Activated T-helper 1 cell treated with Interleukin-2 at 50 U/mL for 16 hours (primary cell): ENCODE data around the gene OPA3.

Source experiments
- DNase-seq: peaks from one replicate; pipeline ENCODE4 v3.0.0-alpha.2; 2020; ENCODE audit warnings: low read depth

OPA3 gene

DNA sequence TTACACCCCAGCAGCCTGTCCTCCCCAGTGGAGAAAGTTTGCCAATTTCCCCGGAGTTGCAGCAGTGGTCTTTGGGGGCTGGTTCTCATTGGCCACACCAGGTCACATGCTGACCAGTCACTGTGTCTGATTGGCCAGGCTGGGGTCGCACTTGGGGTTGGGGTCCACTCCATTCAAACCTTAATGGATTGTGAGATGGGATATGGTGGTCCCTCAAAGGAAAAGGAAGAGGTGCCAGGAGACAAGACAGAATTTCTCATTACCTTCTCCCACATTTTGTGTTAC is 82.9 kb downstream of the OPA3 start:
- DNase-seq, result no peak

DNA sequence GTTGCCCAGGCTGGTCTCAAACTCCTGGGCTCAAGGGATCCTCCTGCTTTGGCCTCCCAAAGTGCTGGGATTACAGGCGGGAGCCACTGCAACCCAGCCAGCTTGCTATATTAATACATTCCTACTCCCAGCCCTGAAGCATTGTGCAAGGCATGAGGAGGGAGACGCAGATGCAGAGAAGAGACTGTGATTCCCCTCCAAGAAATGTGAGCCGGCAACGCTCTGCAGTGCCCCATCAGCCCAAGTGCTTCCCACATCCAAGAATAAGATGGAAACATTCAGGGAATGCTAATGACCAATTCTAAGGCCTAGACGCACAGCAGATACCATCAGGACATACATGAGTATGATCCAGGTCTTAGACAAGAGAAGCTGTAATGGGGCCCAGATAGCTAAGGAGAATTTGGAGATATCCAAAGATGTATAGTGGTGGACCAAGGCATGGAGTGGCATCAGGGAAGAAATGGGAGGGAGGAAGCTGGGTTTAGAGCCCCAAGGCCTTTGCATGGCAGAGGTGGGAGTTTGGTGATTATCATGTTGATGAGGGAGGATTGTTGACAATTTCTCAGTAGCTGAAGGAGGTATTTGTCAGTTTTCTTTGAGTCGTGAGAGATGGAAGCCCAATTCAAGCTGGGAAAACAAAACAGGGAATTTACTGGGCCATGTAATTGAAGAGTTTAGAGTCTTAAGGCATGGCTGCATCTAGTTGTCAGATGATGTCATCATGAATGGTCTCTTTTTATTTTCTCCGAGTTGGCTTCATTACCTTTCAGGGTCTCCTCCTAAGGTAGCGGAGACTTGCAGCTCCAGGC is 83.5 kb downstream of the OPA3 start:
- no peak for DNase-seq

DNA sequence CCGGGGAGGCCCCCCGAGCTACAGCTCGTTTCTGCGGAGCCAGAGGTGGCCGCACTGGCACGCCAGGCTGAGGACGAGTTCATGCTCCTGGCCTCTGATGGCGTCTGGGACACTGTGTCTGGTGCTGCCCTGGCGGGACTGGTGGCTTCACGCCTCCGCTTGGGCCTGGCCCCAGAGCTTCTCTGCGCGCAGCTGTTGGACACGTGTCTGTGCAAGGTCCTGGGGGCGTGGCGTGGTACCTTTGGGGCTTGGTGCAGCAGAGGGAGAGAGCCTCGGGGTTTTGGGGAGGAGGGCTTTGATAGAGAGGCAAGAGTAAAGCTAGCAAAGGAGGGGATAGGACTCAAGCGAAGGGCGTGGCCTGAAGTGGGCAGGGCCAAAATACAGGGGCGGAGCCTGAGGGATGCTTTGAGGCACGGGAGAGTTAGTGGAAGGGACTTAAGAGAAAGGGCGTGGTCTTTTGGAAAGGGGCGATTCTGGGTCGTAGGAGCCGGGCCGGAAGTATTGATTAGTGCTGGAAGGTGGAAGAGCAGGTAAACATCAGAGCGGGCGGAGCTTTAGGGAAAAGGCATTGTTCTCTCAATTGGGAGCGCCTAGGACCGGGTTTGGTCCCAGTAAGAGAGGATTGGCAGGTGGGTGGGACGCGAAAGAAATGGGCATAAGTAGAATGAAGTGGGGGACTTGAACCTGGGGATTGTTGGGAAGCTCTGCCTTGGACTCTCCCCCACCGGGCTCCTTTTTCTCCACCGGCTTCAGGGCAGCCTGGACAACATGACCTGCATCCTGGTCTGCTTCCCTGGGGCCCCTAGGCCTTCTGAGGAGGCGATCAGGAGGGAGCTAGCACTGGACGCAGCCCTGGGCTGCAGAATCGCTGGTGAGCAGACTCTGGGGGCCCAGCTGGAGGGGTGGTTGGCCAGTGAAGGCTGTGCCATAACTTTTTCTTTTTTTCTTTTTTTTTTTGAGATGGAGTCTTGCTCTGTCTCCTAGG is 85.1 kb downstream of the OPA3 start:
- no peak for DNase-seq

DNA sequence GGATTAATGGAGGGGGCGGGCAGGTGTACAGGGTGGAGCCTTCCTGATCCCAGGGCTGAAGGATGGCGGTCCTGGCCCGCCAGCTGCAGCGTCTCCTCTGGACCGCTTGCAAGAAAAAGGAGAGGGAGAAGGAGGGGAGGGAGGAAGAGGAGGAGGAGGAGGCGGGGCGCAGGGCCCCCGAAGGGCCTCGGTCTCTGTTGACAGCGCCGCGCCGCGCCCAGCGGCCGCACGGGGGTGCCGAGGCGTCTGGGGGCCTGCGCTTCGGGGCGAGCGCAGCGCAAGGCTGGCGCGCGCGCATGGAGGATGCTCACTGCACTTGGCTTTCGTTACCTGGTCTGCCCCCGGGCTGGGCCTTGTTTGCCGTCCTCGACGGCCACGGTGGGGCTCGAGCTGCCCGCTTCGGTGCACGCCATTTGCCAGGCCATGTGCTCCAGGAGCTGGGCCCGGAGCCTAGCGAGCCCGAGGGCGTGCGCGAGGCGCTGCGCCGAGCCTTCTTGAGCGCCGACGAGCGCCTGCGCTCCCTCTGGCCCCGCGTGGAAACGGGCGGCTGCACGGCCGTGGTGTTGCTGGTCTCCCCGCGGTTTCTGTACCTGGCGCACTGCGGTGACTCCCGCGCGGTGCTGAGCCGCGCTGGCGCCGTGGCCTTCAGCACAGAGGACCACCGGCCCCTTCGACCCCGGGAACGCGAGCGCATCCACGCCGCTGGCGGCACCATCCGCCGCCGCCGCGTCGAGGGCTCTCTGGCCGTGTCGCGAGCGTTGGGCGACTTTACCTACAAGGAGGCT is 86.0 kb downstream of the OPA3 start, which contains the start of gene PPM1N:
TSS of gene PPM1N (plus strand) at position 33 of the 785 bp plus-strand sequence. CDS start at position 63, 30 bp downstream.
- DNase-seq, result peak; percentile 50

DNA sequence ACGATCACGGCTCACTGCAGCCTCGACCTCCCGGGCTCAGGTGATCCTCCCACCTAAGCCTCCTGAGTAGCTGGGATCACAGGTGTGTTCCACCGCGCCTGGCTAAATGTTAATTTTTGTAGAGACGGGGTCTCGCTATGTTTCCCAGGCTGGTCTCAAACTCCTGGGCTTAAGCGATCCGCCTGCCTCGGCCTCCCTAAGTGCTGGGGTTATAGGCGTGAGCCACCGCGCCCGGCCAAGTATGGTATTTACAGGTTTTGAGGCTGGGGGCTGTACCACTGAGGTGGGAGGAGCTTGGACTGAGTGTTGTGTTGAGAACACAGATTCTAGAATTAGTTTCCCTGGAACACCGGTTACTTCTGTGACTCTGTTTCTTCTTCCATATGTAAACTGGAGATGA is 86.8 kb downstream of the OPA3 start:
- no peak for DNase-seq

DNA sequence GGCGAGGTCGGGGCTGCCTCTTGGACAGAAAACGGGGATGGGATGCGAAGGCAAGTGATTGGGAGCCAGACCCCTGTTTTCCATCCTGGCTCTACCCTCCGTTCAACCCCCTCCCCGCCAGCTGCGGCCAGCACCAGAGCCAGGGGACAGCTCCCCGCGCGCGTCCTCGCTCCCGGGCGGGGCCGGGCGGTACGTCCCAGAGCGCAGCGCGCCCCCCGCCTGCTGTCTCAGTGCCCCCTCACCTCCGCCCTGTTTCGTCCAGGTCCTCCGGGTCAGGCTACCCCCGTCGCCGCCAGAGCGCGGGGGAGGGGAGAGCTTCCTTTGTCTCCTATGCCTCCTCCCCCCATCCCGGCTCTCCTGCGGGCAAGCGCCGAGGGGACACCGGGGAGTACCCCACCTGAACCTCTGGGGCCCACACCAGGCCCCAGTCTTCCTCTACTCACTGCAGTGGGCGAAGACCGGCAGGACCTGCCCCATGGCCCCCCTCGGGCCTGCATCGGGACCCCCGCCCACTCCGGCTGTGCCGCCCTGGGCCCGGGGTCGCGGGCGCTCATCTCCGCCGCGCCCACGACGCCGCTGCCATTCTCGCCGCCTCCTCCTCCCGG is 88.2 kb downstream of the OPA3 start:
- DNase-seq, result no peak

DNA sequence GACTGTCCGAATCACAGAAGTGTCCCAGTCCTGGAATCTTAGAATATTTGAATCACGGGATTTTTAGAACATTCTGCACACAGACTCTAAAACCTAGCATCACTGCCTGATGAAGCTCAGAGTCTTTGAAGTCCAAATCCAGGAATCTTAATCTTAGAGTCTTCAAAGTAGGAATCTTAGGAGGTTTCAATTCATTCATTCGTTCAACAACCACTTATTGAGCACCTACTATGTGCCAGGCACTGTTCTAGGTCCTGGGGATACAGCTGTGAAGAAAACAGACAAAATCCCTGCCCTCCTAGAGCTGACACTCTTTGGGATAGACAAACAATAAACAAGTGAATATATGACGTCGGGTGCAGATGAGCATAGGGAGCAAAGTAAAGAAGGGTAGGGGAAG is 89.4 kb downstream of the OPA3 start:
- DNase-seq, result no peak

DNA sequence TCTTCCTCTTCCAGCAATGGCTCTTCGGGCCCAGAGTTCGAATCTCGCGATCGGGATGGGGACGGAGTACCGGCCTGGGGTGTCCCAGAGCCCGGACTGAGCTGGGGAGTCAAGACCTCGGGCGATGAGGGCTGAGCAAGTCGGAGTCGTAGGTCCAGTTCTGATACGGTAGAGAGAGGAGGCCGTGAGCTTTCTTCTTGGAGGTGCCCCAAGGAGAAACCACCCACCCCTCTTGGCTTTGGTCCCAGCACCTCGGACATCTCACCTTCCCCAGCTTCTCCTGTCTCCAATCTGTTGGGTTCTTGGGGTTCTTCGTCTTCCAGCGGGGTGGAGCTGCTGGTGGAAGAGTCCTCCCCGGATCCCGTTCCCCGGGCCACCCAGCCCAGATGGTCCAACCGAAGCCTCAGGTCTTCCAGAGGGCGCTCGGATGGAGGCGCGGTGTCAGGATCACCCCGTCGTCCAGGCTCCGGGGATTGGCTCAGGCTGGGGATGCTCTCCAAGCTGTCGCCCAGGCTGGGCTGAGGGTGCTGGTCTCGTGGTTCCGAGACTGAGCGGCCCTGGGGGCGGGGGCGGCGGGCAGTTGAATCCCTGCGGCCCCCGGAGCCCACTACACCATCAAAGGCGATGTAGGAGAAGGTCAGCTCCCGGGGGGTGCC is 90.2 kb downstream of the OPA3 start:
- DNase-seq, result no peak

DNA sequence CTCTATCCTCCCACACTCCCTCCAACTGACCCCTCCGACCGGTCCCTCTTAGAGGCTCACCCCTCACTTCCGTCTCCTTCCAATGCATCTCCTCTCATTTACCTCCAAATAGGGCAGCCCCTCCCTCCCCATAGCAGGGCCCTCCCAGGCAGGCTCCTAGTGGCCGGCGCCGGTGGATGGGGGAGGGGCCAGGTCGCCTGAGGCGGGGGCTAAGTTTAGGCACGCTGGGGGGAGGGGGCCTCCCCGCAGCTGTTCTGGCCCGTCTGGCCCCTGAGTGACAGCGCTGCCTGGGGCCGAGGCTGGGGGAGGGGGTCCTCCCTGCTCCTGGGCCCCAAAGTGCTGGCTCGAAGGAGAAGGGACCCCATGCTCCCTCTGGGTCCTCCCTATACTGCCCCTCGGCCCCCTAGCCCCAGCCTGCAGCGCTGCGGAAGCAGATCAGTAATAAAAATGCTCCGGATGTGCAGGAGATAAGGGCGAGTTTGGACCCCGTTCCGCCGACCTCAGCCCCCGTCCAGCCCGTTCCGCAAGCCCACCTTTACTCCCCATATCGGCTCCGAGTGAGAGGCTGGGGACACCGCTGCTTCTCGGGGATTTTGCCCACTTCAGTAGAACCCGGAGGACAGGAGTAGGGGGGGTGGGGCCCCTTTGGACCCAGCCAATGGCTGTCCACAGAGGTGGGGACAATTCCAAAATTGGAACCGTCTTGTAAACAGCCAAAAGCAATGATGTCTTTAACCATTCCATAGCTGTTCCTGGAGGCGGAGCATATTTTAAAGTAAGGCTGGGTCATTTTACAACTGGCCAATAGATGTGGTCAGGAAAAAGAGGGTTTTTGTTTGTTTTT is 91.8 kb downstream of the OPA3 start:
- DNase-seq, result no peak

DNA sequence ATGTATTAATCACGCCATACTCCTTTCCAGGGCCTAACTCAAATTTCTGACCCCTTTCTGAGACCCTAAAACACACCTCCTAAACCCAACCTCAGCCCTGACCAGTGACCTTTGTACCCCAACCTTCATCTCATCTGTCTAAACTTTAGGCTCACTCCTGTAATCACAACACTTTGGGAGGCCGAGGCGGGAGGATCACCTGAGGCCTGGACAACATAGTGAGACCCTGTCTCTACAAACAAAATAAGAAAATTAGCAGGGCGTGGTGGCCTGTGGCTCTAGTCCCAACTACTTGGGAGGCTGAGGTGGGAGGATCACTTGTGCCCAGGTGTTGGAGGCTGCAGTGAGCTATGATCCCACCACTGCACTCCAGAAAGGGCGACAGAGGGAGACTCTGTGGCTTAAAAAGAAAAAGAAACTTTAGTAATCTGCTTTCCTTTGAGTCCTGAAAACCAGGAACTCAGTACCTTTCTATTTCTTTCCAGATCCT is 92.4 kb downstream of the OPA3 start:
- DNase-seq, result no peak

DNA sequence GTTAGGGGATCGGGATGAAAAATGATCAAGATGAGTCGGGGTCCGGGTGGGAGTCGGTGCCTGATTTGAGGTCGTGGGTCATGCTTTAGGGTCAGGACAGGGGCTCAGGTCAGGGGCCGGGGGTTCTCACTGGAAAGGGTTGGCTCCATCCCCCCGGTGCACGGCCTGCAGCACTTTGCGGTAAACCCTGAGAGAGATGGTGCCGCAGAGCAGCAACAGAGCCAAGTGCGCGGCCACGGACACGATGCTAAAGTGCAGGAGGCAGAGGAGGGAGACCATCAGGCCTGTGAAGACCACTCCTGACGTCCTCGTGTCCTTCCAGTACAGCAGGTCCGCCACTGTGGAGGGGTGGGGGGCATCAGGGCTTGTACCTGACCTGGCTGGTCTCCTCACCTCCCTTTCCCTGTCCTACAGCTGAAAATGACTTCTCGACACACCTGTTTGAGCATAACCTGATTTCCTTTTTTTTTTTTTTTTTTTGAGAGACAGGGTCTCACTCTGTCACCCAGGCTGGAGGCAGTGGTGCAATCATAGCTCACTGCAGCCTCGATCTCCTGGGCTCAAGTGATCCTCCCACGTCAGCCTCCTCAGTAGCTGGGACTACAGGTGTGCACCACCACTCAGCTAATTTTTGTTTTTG is 95.3 kb downstream of the OPA3 start:
- DNase-seq, result no peak

DNA sequence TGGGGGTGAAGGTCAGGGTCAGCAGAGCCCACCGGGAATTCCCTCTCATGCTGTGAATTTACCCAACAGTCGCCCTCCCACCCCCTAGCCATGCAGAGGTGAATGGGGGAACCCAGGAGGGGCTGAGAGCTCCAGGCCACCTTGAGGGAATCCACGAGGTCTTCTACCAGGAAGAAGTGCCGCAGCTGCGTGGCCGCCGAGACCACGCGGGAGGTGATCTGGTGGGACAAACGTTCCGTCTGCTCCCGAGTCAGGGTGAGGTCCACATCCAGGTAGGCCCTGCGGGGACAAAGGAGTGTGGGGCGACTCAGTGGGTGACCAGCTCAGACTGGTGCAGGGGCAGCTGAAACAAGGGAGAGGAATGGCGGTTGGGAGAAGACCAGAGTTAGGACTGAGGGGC is 95.9 kb downstream of the OPA3 start:
- DNase-seq, result no peak

DNA sequence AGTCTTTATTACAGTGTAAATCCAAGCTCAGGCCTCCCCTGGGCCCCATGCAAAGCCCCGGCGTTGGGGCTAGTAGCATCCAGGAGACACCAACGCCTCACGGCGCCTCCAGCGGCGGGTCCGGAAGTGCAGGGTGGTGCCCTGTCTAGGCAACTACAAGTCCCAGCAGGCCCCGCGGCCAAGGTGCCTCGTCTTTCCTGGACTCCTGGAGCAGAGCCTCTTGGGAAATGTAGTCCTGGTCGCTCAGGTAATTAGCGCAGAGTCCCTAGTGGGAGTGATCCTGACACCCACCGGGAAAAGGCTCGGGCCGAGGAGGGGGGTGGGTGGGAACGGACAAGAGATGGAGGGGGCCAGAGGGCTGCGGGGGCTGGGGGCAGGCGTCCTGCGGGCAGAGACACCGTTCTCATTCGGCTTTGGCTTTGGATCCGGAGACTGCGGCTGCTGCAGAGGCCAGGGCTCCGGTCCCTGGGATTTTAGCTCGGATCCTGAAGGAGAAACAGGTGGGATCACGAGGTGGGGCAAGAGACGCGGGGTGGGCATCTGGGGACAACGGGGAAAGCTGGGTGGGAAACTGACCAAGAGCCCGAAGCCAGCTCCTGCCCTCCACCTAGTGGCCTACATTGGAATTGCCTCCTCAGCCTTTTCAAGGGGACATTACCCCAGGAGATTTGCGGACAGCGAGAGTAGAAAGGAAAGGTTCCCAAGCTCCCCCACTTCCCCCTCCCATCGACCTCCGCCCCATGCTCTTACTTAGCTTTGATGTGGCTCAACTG is 99.1 kb downstream of the OPA3 start:
- DNase-seq, result peak; percentile 92

DNA sequence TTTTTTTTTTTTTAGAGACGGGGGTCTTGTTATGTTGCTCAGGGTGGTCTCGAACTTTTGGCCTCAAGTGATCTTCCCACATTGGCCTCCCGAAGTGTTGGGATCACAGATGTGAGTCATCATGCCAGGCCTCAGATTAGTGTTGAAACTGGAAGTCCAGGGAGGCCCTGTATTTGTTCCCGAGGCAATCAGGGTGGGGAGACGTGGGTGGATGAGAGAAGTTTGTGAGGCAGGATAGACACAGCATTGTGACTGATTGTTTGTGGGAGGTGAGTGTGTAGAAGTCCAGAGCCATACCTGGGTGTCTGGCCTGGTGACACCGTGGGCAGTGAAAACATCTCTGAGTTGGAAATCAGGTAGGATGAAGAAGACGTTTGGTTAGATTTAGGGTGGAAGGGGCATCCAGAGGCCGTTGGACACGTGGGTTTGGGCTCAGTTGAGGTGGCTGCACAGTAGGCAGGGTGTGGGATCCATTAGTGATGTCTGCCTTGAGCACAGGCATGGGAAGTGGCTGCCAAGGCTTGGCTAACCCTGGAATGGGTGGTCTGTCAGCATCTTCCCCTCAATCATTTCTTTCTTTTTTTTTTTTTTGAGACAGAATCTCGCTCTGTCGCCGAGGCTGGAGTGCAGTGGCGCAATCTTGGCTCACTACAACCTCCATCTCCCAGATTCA is 100.2 kb downstream of the OPA3 start:
- no peak for DNase-seq

DNA sequence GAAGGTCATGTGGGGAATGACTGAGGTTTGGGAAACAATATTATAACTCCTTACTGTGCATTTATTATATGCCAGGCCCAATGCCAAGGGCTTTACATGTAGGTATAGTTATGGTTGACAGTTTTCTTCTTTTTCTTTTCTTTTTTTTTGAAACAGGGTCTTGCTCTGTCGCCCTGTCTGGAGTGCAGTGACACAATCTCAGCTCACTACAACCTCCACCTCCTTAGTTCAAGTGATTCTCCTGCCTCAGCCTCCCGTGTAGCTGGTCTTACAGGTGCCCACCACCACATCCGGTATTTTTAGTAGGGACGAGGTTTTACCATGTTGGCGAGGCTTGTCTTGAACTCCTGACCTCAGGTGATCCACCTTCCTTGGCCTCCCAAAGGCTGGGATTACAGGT is 101.6 kb downstream of the OPA3 start:
- DNase-seq, result no peak

DNA sequence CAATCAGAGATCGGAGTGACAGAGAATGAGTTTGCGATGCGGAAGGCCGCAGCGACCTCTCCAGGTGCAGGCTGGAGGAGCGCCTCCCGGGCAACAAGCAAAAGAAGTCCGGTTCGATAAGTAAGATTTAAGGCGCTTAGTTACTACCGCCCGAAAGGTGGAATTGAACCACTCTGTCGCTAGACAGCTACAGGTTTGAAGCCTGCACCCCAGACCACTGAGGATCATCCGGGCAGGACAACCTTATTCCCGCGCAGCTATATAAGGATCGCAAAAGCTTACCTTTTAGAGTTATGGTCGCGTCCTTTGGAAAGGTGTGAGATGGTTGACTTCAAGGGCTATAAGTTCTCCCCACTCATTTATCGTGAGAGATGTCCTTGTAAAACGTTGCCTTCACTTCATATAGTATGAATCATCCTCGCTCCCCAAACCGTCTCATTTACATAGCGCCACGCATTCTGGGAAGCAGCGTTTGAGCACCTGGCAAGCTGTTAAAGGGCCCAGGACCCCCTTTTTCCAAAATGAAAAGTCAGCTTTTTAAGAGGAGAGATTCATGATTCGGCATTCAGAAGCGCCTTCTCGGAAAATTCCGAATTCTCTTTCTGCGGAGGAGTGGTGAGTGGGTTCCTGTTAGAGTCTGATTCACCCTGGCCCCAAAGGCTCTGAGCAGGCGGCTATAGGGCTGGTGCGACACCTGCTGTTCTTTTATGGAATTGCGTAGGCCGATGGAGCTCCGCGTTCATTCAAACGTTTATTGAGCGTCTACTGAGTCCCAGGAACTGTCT is 106.0 kb downstream of the OPA3 start:
- DNase-seq, result peak; percentile 76

DNA sequence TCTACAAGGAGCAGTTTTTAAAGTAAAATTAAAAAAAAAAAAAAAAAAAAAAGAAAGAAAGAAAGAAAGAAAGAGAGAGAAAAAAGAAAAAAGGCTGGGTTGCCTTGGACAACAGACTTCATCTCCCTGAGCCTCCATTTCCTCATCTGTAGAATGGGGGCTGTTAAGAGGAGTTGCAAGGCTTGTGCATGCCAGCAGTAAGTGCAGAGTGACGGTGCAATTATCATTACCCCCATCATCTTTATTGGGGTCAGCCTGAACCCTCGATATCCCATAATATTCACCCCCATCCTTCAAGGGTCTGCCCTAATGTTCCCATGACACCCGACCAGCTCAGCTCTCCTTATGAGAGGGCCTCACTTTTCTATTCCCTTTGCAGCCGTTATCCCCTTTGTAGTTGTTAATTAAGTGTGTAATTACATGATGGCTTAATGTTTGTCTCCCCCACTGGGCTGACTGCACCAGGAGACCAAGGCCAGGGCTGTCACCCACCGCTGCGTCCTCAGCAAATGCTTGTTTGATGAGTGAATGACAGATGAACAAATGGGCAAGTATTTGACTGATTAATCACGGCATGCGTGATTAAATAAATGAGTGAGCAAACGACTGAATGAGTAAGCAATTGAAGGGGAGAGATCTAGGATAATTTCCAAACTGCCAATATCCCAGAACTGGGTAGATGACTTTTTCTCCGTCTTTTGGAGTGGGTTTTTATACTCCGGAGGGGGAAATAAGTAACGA is 106.7 kb downstream of the OPA3 start:
- DNase-seq, result no peak
